Measurements from ENCODE around the gene PKDCC.

- no peak for TF ChIP-seq CTCF (IDR thresholded peaks at IDR 0.05)
- TF ChIP-seq EZH2 (IDR thresholded peaks at IDR 0.05; ENCODE audit: borderline replicate concordance, insufficient read depth, low read depth, low read length, poor library complexity, severe bottlenecking), result no peak
These were observed 2.5 kb upstream of the PKDCC start for GRCh38 chr2:42045352-42045751.
